PC-3 (cell line): ENCODE data around the gene MANF.

Experiments
- EZH2 ChIP-seq: fragments of 300-600 bp; sonication (generic); IDR thresholded peaks from one replicate; pipeline ENCODE4 v1.6.1; 2017; ENCODE audit warnings: antibody characterized with exemption, mild to moderate bottlenecking, low read length; ENCODE audit not compliant: unreplicated experiment
- EZH2phosphoT487 ChIP-seq: fragments of 300-600 bp; sonication (generic); IDR thresholded peaks from 2 replicates; pipeline ENCODE4 v1.6.1; 2018; ENCODE audit warnings: mild to moderate bottlenecking, antibody characterized with exemption, low read length, borderline replicate concordance
- TF ChIP-seq, protein P1 (sequence below): fragments of 300-600 bp; sonication (generic); conservative IDR thresholded peaks from 2 replicates; pipeline ENCODE4 v1.5.1; 2017; ENCODE audit warnings: antibody characterized with exemption, low read depth, mild to moderate bottlenecking, low read length

DNA sequence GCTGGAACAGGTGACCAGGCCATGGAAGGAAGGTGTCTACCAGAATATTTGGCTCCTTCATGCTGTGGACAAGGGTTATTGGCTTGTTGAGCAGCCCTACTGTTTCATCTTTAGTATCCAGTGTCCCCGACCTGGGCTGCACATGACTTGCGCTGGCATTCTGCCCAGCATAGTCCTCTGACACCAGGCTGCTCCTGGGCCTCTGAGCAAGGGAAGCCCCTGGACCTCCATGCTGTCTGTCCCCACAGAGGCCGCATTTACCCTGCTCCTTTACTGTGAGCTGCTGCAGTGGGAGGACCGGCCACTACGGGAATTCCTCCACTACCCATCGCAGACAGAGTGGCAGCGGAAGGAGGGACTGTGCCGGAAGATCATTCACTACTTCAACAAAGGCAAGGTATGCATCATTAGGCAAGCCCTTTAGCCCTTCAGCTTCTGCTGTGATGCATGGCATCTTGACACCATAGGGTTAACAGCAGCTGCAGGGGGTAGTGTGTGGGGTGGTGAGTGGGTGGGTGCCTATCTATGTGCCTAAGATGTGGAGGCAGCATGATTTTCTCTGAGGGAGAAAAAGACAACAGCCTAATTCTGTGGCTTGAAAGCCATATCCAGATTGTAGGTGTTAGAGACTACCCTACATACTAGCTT lies 44.0 kb upstream of the MANF start:
- TF ChIP-seq, protein P1, sequence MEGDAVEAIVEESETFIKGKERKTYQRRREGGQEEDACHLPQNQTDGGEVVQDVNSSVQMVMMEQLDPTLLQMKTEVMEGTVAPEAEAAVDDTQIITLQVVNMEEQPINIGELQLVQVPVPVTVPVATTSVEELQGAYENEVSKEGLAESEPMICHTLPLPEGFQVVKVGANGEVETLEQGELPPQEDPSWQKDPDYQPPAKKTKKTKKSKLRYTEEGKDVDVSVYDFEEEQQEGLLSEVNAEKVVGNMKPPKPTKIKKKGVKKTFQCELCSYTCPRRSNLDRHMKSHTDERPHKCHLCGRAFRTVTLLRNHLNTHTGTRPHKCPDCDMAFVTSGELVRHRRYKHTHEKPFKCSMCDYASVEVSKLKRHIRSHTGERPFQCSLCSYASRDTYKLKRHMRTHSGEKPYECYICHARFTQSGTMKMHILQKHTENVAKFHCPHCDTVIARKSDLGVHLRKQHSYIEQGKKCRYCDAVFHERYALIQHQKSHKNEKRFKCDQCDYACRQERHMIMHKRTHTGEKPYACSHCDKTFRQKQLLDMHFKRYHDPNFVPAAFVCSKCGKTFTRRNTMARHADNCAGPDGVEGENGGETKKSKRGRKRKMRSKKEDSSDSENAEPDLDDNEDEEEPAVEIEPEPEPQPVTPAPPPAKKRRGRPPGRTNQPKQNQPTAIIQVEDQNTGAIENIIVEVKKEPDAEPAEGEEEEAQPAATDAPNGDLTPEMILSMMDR = no peak
- TF ChIP-seq EZH2 (no peak), EZH2phosphoT487 (no peak)
